ENCODE results near the gene ESF1. TPM values are rescaled to one million over a fixed set of nuclear protein-coding genes. Genes with fewer than 3 reads are reported as not detected.

ESF1 gene
- total and polyA plus RNA-seq, 9 donors, result 11.6 to 20.4 (median 15.6) TPM

DNA sequence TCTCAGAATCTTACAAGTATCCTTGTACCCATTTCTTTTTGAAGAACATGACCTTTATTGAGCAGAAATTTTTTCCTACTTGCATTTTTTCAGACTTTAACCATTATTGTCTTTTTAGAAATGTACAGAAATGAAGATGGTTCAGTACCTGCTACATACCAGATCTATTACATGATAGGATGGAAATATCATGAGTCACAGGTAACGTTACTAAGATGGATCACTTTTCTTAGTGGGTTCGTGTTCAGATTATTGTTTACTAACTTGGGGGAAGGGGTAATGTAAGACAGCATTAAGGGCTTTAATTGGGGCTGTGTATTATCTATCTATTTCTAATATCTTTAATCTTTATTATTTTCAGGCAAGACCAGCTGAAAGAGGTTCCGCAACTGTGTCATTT lies 32.0 kb upstream of the ESF1 start:
- H3K4me1 ChIP-seq (ENCODE audit: control insufficient read depth, insufficient read depth, low read length), result no peaks in the 10 kb centered on the region
- WGBS (ENCODE audit: insufficient coverage), result no CpG with 5 or more reads among the region's 3 CpGs
- no peak for DNase-seq
- no peaks in the 10 kb centered on the region for H3K9me3 ChIP-seq (replicated peaks; ENCODE audit: control insufficient read depth, low read depth, low read length)
- no peak overlapping the region for H3K4me3 ChIP-seq (ENCODE audit: low read length)
- no peaks in the 10 kb centered on the region for H3K27me3 ChIP-seq (ENCODE audit: control insufficient read depth, insufficient read depth, low read length)
- peaks cover 30% of the 10 kb centered on the region for H3K36me3 ChIP-seq (ENCODE audit: control insufficient read depth, insufficient read depth, low read length)
- no peak overlapping the region for H3K27ac ChIP-seq (ENCODE audit: low read length)

DNA sequence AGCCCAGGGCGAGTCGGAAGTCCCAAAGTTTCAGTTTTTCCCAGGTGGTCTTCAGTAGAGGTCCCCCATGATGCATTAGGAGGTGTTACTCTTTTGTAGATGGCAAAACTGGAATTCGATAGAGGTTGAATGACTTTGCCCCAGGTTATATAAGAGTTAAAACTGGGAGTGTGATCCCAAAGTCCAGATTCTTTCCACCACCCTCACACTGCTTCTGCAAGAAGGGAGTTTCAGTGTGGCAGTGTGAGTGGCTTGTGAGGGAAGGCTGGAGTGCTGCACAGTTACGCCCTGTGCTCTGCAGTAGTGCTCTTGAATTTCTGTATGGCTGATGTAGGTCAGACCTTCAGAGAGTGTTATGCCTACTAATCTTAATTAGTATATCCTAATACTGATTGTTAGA lies 30.0 kb upstream of the ESF1 start:
- Histone ChIP-seq H3K4me1 (ENCODE audit: control insufficient read depth, insufficient read depth, low read length) (no peaks in the 10 kb centered on the region), H3K27me3 (ENCODE audit: control insufficient read depth, insufficient read depth, low read length) (no peaks in the 10 kb centered on the region), H3K36me3 (ENCODE audit: control insufficient read depth, insufficient read depth, low read length) (peaks cover 40% of the 10 kb centered on the region), H3K9me3 (replicated peaks; ENCODE audit: control insufficient read depth, low read depth, low read length) (no peaks in the 10 kb centered on the region), H3K27ac (ENCODE audit: low read length) (no peak overlapping the region), H3K4me3 (ENCODE audit: low read length) (no peak overlapping the region)
- no peak for DNase-seq
- no CpG with 5 or more reads among the region's 4 CpGs for WGBS (ENCODE audit: insufficient coverage)

DNA sequence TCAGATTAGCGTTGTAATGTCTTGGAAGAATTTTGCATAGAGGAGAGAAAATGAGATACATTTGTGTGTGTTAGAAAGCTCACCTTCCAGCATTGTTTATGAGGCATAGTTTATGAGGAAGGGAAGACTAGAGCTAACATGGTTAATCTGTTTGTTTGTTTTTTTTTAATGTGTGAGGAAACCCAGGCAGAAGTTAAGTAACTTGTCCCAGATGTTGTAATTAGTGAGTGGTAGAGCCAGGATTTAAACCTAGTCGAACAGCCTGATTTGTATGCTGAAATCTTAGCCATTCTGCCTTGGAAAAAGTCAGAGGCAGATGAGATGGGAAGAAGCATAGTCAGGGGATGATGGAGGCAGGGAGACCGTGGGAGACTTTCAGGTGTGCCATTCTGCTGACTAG lies 29.2 kb upstream of the ESF1 start:
- DNase-seq, result no peak
- no peak overlapping the region for H3K4me3 ChIP-seq (ENCODE audit: low read length)
- no peak overlapping the region for H3K27ac ChIP-seq (ENCODE audit: low read length)
- H3K27me3 ChIP-seq (ENCODE audit: control insufficient read depth, insufficient read depth, low read length), result no peaks in the 10 kb centered on the region
- peaks cover 48% of the 10 kb centered on the region for H3K36me3 ChIP-seq (ENCODE audit: control insufficient read depth, insufficient read depth, low read length)
- no peaks in the 10 kb centered on the region for H3K4me1 ChIP-seq (ENCODE audit: control insufficient read depth, insufficient read depth, low read length)
- no peaks in the 10 kb centered on the region for H3K9me3 ChIP-seq (replicated peaks; ENCODE audit: control insufficient read depth, low read depth, low read length)
- WGBS (ENCODE audit: insufficient coverage), result 74% methylated on average over 3 of the region's 3 CpGs

DNA sequence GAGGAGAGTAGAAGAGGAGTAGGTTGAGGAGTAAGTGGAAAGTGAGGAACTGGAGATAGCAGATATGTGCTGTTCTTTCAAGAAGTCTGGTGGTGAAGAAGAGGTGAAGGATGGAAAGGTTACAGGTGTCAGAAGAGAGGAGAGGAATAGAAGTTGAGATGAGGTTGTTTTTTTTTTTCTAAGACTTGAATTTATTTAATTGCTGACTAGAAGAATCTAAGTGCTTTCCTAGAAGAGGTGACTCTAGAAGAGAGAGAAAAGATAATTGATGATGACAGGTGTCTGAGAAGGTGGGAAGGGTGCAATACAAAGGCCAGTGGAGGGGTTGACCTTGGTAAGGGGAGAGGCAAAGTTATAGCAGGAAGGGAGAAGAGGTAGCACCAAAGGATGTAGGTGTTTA lies 25.7 kb upstream of the ESF1 start:
- no peaks in the 10 kb centered on the region for H3K9me3 ChIP-seq (replicated peaks; ENCODE audit: control insufficient read depth, low read depth, low read length)
- no peaks in the 10 kb centered on the region for H3K4me1 ChIP-seq (ENCODE audit: control insufficient read depth, insufficient read depth, low read length)
- H3K27ac ChIP-seq (ENCODE audit: low read length), result no peak overlapping the region
- H3K4me3 ChIP-seq (ENCODE audit: low read length), result no peak overlapping the region
- no peak for DNase-seq
- H3K27me3 ChIP-seq (ENCODE audit: control insufficient read depth, insufficient read depth, low read length), result no peaks in the 10 kb centered on the region
- peaks cover 43% of the 10 kb centered on the region for H3K36me3 ChIP-seq (ENCODE audit: control insufficient read depth, insufficient read depth, low read length)

DNA sequence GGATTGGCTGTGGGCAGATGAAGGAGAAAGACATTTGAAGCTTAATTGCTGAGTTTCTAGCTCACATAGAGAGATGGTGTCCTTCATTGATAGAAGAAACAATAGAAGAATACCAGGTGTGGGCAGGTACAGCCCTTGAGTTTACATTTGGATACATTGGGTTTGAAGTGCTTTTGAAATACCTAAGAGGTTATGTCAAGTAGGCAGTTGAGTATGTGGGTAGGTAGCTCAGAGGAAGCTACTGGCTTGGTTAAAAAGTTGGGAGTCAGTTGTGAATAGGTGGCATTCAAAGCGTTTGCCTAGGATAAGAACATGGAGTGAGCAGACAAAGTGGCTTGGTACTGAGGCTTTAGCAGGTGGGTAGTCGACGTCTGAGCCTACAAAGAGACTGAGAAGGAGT lies 25.1 kb upstream of the ESF1 start:
- Histone ChIP-seq H3K4me1 (ENCODE audit: control insufficient read depth, insufficient read depth, low read length) (no peaks in the 10 kb centered on the region), H3K27me3 (ENCODE audit: control insufficient read depth, insufficient read depth, low read length) (no peaks in the 10 kb centered on the region), H3K4me3 (ENCODE audit: low read length) (no peak overlapping the region), H3K27ac (ENCODE audit: low read length) (no peak overlapping the region), H3K36me3 (ENCODE audit: control insufficient read depth, insufficient read depth, low read length) (peaks cover 40% of the 10 kb centered on the region), H3K9me3 (replicated peaks; ENCODE audit: control insufficient read depth, low read depth, low read length) (no peaks in the 10 kb centered on the region)
- WGBS (ENCODE audit: insufficient coverage), result 100% methylated on average over 3 of the region's 3 CpGs
- no peak for DNase-seq

DNA sequence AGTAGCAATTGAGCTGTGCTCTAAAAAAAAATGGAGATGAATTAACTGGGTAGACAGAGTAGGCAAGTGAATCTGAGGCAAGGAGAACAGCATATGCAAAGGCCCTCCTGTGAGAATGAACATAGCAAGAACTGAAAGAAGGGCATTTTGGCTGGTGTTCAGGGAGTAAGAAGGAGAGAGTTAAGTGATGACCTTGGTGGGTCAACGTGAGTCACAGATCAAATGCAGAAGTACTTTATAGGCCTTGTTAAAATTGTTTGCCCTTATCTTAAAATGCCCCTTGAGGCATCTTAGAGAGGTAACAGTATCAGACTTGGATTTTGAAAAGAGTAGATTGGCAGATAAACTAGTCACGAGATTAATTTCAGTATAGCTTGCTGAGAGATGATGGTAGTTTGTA lies 24.7 kb upstream of the ESF1 start:
- H3K36me3 ChIP-seq (ENCODE audit: control insufficient read depth, insufficient read depth, low read length), result peaks cover 35% of the 10 kb centered on the region
- WGBS (ENCODE audit: insufficient coverage), result 91% methylated on average over 2 of the region's 2 CpGs
- no peak overlapping the region for H3K4me3 ChIP-seq (ENCODE audit: low read length)
- no peaks in the 10 kb centered on the region for H3K27me3 ChIP-seq (ENCODE audit: control insufficient read depth, insufficient read depth, low read length)
- H3K4me1 ChIP-seq (ENCODE audit: control insufficient read depth, insufficient read depth, low read length), result no peaks in the 10 kb centered on the region
- no peaks in the 10 kb centered on the region for H3K9me3 ChIP-seq (replicated peaks; ENCODE audit: control insufficient read depth, low read depth, low read length)
- H3K27ac ChIP-seq (ENCODE audit: low read length), result no peak overlapping the region
- no peak for DNase-seq

DNA sequence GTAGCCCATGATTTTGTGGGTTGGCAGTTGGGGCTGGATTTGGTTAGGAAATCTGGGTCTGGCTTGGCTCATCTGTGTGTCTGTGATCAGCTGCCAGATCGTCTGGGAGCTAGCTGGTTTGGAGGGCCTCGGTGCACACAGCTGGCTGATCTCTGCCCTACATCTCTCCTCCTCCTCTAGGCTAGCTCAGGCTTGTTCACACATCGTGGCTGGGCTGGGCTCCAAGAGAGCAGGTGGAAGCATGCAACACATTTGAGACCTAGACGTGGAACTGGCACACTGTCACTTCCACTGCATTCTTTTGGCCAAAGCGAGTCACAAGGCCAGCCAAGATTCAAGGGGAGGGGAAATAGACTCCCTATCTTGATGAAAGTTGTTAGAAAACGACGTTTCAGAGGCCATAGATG lies 16.0 kb upstream of the ESF1 start:
- H3K9me3 ChIP-seq (replicated peaks; ENCODE audit: control insufficient read depth, low read depth, low read length), result no peaks in the 10 kb centered on the region
- H3K36me3 ChIP-seq (ENCODE audit: control insufficient read depth, insufficient read depth, low read length), result peaks cover 27% of the 10 kb centered on the region
- peak; percentile 94 for DNase-seq
- H3K27me3 ChIP-seq (ENCODE audit: control insufficient read depth, insufficient read depth, low read length), result no peaks in the 10 kb centered on the region
- H3K4me3 ChIP-seq (ENCODE audit: low read length), result no peak overlapping the region
- peaks cover 7% of the 10 kb centered on the region for H3K4me1 ChIP-seq (ENCODE audit: control insufficient read depth, insufficient read depth, low read length)
- no peak overlapping the region for H3K27ac ChIP-seq (ENCODE audit: low read length)
- 20% methylated on average over 1 of the region's 7 CpGs for WGBS (ENCODE audit: insufficient coverage)

DNA sequence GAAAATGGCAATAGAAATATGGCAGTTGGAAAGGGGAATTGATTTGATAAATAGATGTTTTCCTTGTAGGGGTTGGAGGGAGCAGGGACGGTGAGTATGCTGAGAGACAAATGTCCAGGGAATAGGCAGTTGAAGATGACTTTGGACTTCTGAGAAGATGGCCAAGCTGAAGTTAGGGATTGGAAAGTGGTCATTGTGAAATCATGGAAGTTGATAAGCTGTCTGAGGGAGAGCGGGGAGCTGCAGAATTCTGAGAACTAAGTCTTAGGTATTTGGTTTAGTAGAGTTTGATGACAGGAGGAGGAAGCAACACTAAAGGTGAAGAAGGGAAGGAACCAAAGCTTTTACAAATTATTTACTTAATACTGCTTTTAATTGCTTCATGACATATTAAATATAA lies 15.3 kb upstream of the ESF1 start:
- no peak overlapping the region for H3K27ac ChIP-seq (ENCODE audit: low read length)
- H3K27me3 ChIP-seq (ENCODE audit: control insufficient read depth, insufficient read depth, low read length), result no peaks in the 10 kb centered on the region
- no peak overlapping the region for H3K4me3 ChIP-seq (ENCODE audit: low read length)
- H3K9me3 ChIP-seq (replicated peaks; ENCODE audit: control insufficient read depth, low read depth, low read length), result no peaks in the 10 kb centered on the region
- peaks cover 33% of the 10 kb centered on the region for H3K36me3 ChIP-seq (ENCODE audit: control insufficient read depth, insufficient read depth, low read length)
- 69% methylated on average over 2 of the region's 2 CpGs for WGBS (ENCODE audit: insufficient coverage)
- DNase-seq, result no peak
- peaks cover 7% of the 10 kb centered on the region for H3K4me1 ChIP-seq (ENCODE audit: control insufficient read depth, insufficient read depth, low read length)

DNA sequence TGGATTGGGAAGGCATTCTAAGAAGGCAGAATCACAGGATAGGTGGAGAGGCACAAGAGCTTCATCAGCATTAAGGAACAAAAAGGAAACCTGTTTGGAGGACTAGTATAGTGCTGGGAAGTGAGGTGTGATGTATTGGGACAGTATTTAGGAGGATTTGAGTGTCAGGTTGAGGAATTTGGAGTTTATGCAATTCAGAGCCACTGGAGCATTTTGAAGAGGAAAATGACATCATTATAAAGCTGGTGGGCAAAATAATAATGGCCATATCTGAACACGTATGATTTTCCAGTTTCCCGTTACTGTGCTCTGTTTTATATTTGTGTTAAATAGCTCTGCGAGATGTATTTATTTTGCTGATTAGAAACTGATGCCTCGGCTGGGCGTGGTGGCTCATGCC lies 14.3 kb upstream of the ESF1 start:
- Histone ChIP-seq H3K4me3 (ENCODE audit: low read length) (no peak overlapping the region), H3K9me3 (replicated peaks; ENCODE audit: control insufficient read depth, low read depth, low read length) (no peaks in the 10 kb centered on the region), H3K36me3 (ENCODE audit: control insufficient read depth, insufficient read depth, low read length) (peaks cover 39% of the 10 kb centered on the region), H3K27me3 (ENCODE audit: control insufficient read depth, insufficient read depth, low read length) (no peaks in the 10 kb centered on the region), H3K27ac (ENCODE audit: low read length) (no peak overlapping the region), H3K4me1 (ENCODE audit: control insufficient read depth, insufficient read depth, low read length) (peaks cover 7% of the 10 kb centered on the region)
- WGBS (ENCODE audit: insufficient coverage), result 94% methylated on average over 2 of the region's 5 CpGs
- DNase-seq, result no peak

DNA sequence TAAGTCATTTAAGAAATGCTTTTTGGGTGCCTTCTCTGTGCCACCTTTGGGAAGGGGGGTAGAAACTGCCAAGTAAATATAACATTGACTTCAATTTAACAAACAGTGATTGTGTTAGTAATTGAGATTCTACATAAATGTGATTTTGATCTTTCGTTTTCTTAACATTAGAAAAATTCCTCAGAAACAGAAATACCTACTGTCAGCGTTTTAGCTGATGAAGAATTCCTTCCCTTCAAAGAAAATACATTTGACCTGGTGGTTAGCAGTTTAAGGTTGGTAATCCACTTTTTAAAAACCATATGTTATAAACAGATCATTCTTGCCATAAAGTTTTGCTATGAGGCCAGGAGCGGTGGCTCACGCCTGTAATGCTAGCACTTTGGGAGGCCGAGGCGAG lies 9.9 kb upstream of the ESF1 start:
- Histone ChIP-seq H3K4me1 (ENCODE audit: control insufficient read depth, insufficient read depth, low read length) (no peaks in the 10 kb centered on the region), H3K36me3 (ENCODE audit: control insufficient read depth, insufficient read depth, low read length) (peaks cover 44% of the 10 kb centered on the region), H3K27ac (ENCODE audit: low read length) (no peak overlapping the region), H3K9me3 (replicated peaks; ENCODE audit: control insufficient read depth, low read depth, low read length) (no peaks in the 10 kb centered on the region), H3K4me3 (ENCODE audit: low read length) (no peak overlapping the region), H3K27me3 (ENCODE audit: control insufficient read depth, insufficient read depth, low read length) (no peaks in the 10 kb centered on the region)
- WGBS (ENCODE audit: insufficient coverage), result 100% methylated on average over 3 of the region's 6 CpGs
- no peak for DNase-seq

DNA sequence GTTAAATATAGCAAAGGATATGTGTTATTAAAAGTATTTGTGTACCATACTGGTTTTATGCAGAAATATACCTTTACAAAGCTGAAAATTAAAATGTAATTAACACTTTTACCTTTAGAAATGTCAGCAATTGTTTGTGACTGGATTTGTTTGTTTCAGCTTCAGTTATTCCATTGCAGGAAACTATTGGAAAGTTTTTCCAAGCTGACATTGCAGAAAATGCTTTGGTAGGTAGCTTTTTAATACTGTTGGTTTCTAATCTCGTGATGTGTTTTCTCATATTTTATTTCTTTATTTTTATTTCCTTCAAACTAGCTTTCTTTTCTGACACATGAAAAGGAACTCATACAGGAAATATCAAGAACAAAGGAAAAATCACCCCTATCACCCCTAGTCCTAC lies 8.3 kb upstream of the ESF1 start:
- H3K36me3 ChIP-seq (ENCODE audit: control insufficient read depth, insufficient read depth, low read length), result peaks cover 46% of the 10 kb centered on the region
- H3K9me3 ChIP-seq (replicated peaks; ENCODE audit: control insufficient read depth, low read depth, low read length), result no peaks in the 10 kb centered on the region
- no peak overlapping the region for H3K4me3 ChIP-seq (ENCODE audit: low read length)
- H3K27ac ChIP-seq (ENCODE audit: low read length), result no peak overlapping the region
- no peaks in the 10 kb centered on the region for H3K4me1 ChIP-seq (ENCODE audit: control insufficient read depth, insufficient read depth, low read length)
- H3K27me3 ChIP-seq (ENCODE audit: control insufficient read depth, insufficient read depth, low read length), result no peaks in the 10 kb centered on the region
- WGBS (ENCODE audit: insufficient coverage), result no CpG with 5 or more reads among the region's 1 CpG
- DNase-seq, result no peak

All from muscle of leg (tissue), 11 donors.